Measurements from ENCODE around the gene ZNF79. TPM values are rescaled to one million over a fixed set of nuclear protein-coding genes. Genes with fewer than 3 reads are reported as not detected.
A peak's percentile ranks its signal among the peaks of the same experiment; 100 is the strongest.

Gene ZNF79

GRCh38 chr9:127494304-127494702, 70.1 kb downstream of the ZNF79 start:
- Histone ChIP-seq H4K91ac (ENCODE audit: low read depth, low read length, poor library complexity) (no peak overlapping the region), H2AFZ (ENCODE audit: low read length) (no peak overlapping the region), H3K4ac (ENCODE audit: low read length) (no peak overlapping the region), H2BK12ac (ENCODE audit: low read length) (no peak overlapping the region), H3K4me2 (ENCODE audit: insufficient read depth, low read length, poor library complexity, severe bottlenecking) (no peak overlapping the region), H2BK120ac (ENCODE audit: low read depth, low read length) (no peak overlapping the region), H3K14ac (ENCODE audit: low read length) (no peak overlapping the region), H3K9me3 (replicated peaks in 1 of 2; ENCODE audit: control insufficient read depth in 2 of 2, insufficient read depth in 1 of 2, low read depth in 1 of 2, low read length in 2 of 2) (peaks cover 0 to 2% of the 10 kb centered on the region in 2 donors), H4K8ac (ENCODE audit: low read depth, low read length) (no peak overlapping the region), H3K18ac (ENCODE audit: low read length) (peak overlapping the region; percentile 18), H3K4me3 (ENCODE audit: low read length in 2 of 2) (no peak overlapping the region), H3K9ac (ENCODE audit: low read depth, low read length, poor library complexity) (peak overlapping the region; percentile 3), H3K36me3 (replicated peaks in 1 of 2; ENCODE audit: control insufficient read depth in 2 of 2, insufficient read depth in 2 of 2, low read length in 2 of 2) (peaks cover 15 to 33% of the 10 kb centered on the region in 2 donors), H2BK5ac (ENCODE audit: low read length) (no peak overlapping the region), H3K27ac (replicated peaks; ENCODE audit: low read length) (no peak overlapping the region), H3K4me1 (ENCODE audit: control insufficient read depth in 2 of 2, insufficient read depth in 1 of 2, low read depth in 1 of 2, low read length in 2 of 2) (peaks cover 5 to 7% of the 10 kb centered on the region in 2 donors), H3K23ac (ENCODE audit: low read depth, low read length, poor library complexity) (no peak overlapping the region), H2AK5ac (ENCODE audit: low read depth, low read length) (peak overlapping the region; percentile 52), H2BK15ac (ENCODE audit: low read length) (no peak overlapping the region), H3K27me3 (ENCODE audit: control insufficient read depth in 3 of 3, insufficient read depth in 3 of 3, low read depth in 1 of 3, low read length in 3 of 3) (no peaks in the 10 kb centered on the region), H3K79me1 (ENCODE audit: low read depth, low read length) (peaks cover 2% of the 10 kb centered on the region)
- no peak for DNase-seq (ENCODE audit: low spot score)
- WGBS, 2 donors (ENCODE audit: extremely low coverage in 2 of 2, insufficient read length in 2 of 2, insufficient replicate concordance in 1 of 2), result no CpG with 5 or more reads among the region's 9 CpGs

Small RNAs within 50 kb of the gene (small RNA-seq; reads per million reads assigned to genes)
- gene RF00019 (ENCODE audit: insufficient read depth), result not detected
- 342 reads per million, percentile 98 among the genes with 10 or more reads in this experiment for gene SNORA65 (ENCODE audit: insufficient read depth)

Measured in neuronal stem cell (in vitro differentiated cells).